CD4-positive, alpha-beta T cell (primary cell): ENCODE results near the gene RAX. TPM values are rescaled to one million over a fixed set of nuclear protein-coding genes. Genes with fewer than 3 reads are reported as not detected.
"Not testable (repeated sequence)": the region's sequence is repeated elsewhere in the genome, so short reads cannot be mapped to it uniquely, and the experiment has no call there.

Source experiments
- ATAC-seq: fragments of 200-7000 bp; cut with Tn5 transposase; one replicate; pipeline ENCODE4 v1.10.0; 2022; ENCODE audit warnings: mild to moderate bottlenecking; ENCODE audit not compliant: poor library complexity
- CTCF ChIA-PET: fragments of 350-600 bp; sonication (Branson Sonifier 250); formaldehyde crosslinking; loops from one replicate; lab custom pipeline; 2021; ENCODE audit warnings: antibody characterized with exemption, inconsistent platforms; lab: Charles Lee
- POLR2A ChIA-PET: fragments of 350-600 bp; sonication (Branson Sonifier 250); formaldehyde crosslinking; loops from one replicate; lab custom pipeline; 2021; ENCODE audit warnings: antibody characterized with exemption, inconsistent platforms; lab: Charles Lee
- DNase-seq, 14 experiments: peaks; one replicate each; pipeline ENCODE4 v3.0.0-alpha.2; 2013 to 2020; ENCODE audit warnings: mixed read lengths in 2 of 14
- H3K27ac ChIP-seq, 2 donors: one replicate each; pipeline versions ENCODE4 v1.5.1 to v1.7.0; 2013; ENCODE audit warnings: low read length in 2 of 2, low read depth in 1 of 2, mild to moderate bottlenecking in 1 of 2
- H3K27me3 ChIP-seq, 2 experiments: 1 replicate in 1 of 2; 2 replicates in 1 of 2; pipeline versions ENCODE4 v1.6.1 to v1.7.0; 2013; ENCODE audit warnings: low read length in 2 of 2, control low read depth in 1 of 2, mild to moderate bottlenecking in 1 of 2, moderate library complexity in 1 of 2; ENCODE audit not compliant: insufficient read depth in 2 of 2, control insufficient read depth in 1 of 2
- H3K36me3 ChIP-seq: one replicate; pipeline ENCODE4 v1.6.1; 2013; ENCODE audit warnings: low read length, control low read depth; ENCODE audit not compliant: insufficient read depth
- H3K4me1 ChIP-seq: one replicate; pipeline ENCODE4 v1.6.1; 2013; ENCODE audit warnings: low read length, control low read depth; ENCODE audit not compliant: insufficient read depth
- H3K4me3 ChIP-seq: one replicate; pipeline ENCODE4 v1.5.1; 2013; ENCODE audit warnings: mild to moderate bottlenecking, low read length, moderate library complexity
- H3K9me3 ChIP-seq, 2 experiments: 1 replicate in 1 of 2; 2 replicates in 1 of 2; pipeline versions ENCODE4 v1.6.1 to v1.7.0; 2013; ENCODE audit warnings: low read length in 2 of 2, mild to moderate bottlenecking in 2 of 2, control low read depth in 1 of 2, moderate library complexity in 1 of 2; ENCODE audit not compliant: control insufficient read depth in 1 of 2, insufficient read depth in 1 of 2
- H3K27ac Mint-ChIP-seq: one replicate; pipeline ENCODE4 v1.8.0; 2020; ENCODE audit warnings: mixed read lengths
- H3K27me3 Mint-ChIP-seq: one replicate; pipeline ENCODE4 v1.8.0; 2021; ENCODE audit warnings: mixed read lengths
- H3K36me3 Mint-ChIP-seq: one replicate; pipeline ENCODE4 v1.8.0; 2021; ENCODE audit warnings: low read depth, mixed read lengths
- H3K4me1 Mint-ChIP-seq: one replicate; pipeline ENCODE4 v1.8.0; 2021; ENCODE audit warnings: low read depth, mixed read lengths
- H3K4me3 Mint-ChIP-seq: one replicate; pipeline ENCODE4 v1.8.0; 2020; ENCODE audit warnings: mild to moderate bottlenecking, mixed read lengths
- H3K9me3 Mint-ChIP-seq: one replicate; pipeline ENCODE4 v1.8.0; 2020; ENCODE audit warnings: mixed read lengths
- CTCF ChIP-seq: fragments of 200-600 bp; IDR thresholded peaks from one replicate; pipeline ENCODE4 v1.8.0; 2022; ENCODE audit warnings: antibody characterized with exemption, mild to moderate bottlenecking
- intact Hi-C, 2 experiments: fragments of 100-400 bp; cut with DNase I in 1 of 2; cut with micrococcal nuclease in 1 of 2; formaldehyde crosslinking; loops; one replicate each; pipeline versions ENCODE4 v1.15.1 to v1.9.0; 2023 to 2025; cut with DNase I, micrococcal nuclease
- total RNA-seq, 174 experiments: library from RNA in 2 of 174; stranded (reverse) in 2 of 174; gene quantifications; one replicate each; pipeline ENCODE4 v1.2.3 and lab custom pipeline; 2021 to 2026

The RAX gene
- total RNA-seq, 2 experiments from 2014 or later = not detected

- no peak for TF ChIP-seq CTCF
- H3K27me3 Mint-ChIP-seq = peaks cover 86% of the 10 kb centered on the region
These were observed 8.5 kb downstream of the RAX start for GRCh38 chr18:59264651-59265245.

GRCh38 chr18:59264121-59264571 lies 9.1 kb downstream of the RAX start:
- no peaks in the 10 kb centered on the region for H3K36me3 Mint-ChIP-seq
- peaks cover 22% of the 10 kb centered on the region for H3K4me1 ChIP-seq
- DNase-seq = no peak
- peaks cover 87% of the 10 kb centered on the region for H3K27me3 Mint-ChIP-seq
- intact Hi-C loops = no loop called here
- no peak overlapping the region for H3K27ac ChIP-seq
- H3K4me3 Mint-ChIP-seq = no peak overlapping the region
- ChIA-PET POLR2A (no interaction called here), CTCF (no interaction called here)
- peaks cover 30% of the 10 kb centered on the region for H3K4me1 Mint-ChIP-seq
- TF ChIP-seq CTCF = no peak
- H3K36me3 ChIP-seq = no peaks in the 10 kb centered on the region
- peaks cover 55 to 63% of the 10 kb centered on the region in 2 experiments for H3K27me3 ChIP-seq
- H3K4me3 ChIP-seq = no peak overlapping the region
- H3K27ac Mint-ChIP-seq = no peak overlapping the region
- H3K9me3 Mint-ChIP-seq = peaks cover 2% of the 10 kb centered on the region
- ATAC-seq = no peak
- H3K9me3 ChIP-seq = peaks cover 0 to 37% of the 10 kb centered on the region in 2 experiments

More at GRCh38 chr18:59264651-59265245, 8.5 kb downstream of the RAX start:
- no peak for DNase-seq
- H3K4me3 Mint-ChIP-seq = peak overlapping the region; percentile 30
- Histone ChIP-seq H3K27ac (no peak overlapping the region), H3K36me3 (no peaks in the 10 kb centered on the region), H3K4me1 (peaks cover 25% of the 10 kb centered on the region), H3K4me3 (peak overlapping the region; percentile 33), H3K27me3 (peaks cover 60 to 68% of the 10 kb centered on the region in 2 experiments), H3K9me3 (peaks cover 0 to 37% of the 10 kb centered on the region in 2 experiments)
- no peak overlapping the region for H3K27ac Mint-ChIP-seq
- peaks cover 34% of the 10 kb centered on the region for H3K4me1 Mint-ChIP-seq
- H3K36me3 Mint-ChIP-seq = no peaks in the 10 kb centered on the region
- POLR2A ChIA-PET = no interaction called here
- H3K9me3 Mint-ChIP-seq = peaks cover 2% of the 10 kb centered on the region
- CTCF ChIA-PET = no interaction called here
- intact Hi-C loops = no loop called here
- ATAC-seq = no peak

GRCh38 chr18:59263661-59264060 lies 9.6 kb downstream of the RAX start:
- no peak for TF ChIP-seq CTCF
- H3K4me3 Mint-ChIP-seq = no peak overlapping the region
- Histone ChIP-seq H3K36me3 (no peaks in the 10 kb centered on the region), H3K4me3 (no peak overlapping the region), H3K4me1 (peaks cover 19% of the 10 kb centered on the region), H3K27ac (no peak overlapping the region), H3K27me3 (peaks cover 53 to 59% of the 10 kb centered on the region in 2 experiments), H3K9me3 (peaks cover 0 to 34% of the 10 kb centered on the region in 2 experiments)
- peaks cover 89% of the 10 kb centered on the region for H3K27me3 Mint-ChIP-seq
- ChIA-PET POLR2A (no interaction called here), CTCF (no interaction called here)
- intact Hi-C loops = no loop called here
- H3K4me1 Mint-ChIP-seq = peaks cover 30% of the 10 kb centered on the region
- H3K36me3 Mint-ChIP-seq = no peaks in the 10 kb centered on the region
- DNase-seq (no peak), ATAC-seq (no peak)
- peaks cover 2% of the 10 kb centered on the region for H3K9me3 Mint-ChIP-seq
- H3K27ac Mint-ChIP-seq = no peak overlapping the region

- H3K4me3 Mint-ChIP-seq, DNase-seq, H3K27ac ChIP-seq, CTCF ChIA-PET, intact Hi-C loops, H3K27ac Mint-ChIP-seq, POLR2A ChIA-PET, ATAC-seq, H3K36me3 Mint-ChIP-seq, H3K36me3 ChIP-seq, H3K4me3 ChIP-seq, H3K9me3 Mint-ChIP-seq: not testable (repeated sequence)
- peaks cover 87% of the 10 kb centered on the region for H3K27me3 Mint-ChIP-seq
- H3K9me3 ChIP-seq = peaks cover 0 to 22% of the 10 kb centered on the region in 2 experiments
- peaks cover 13% of the 10 kb centered on the region for H3K4me1 ChIP-seq
- H3K27me3 ChIP-seq = peaks cover 39 to 45% of the 10 kb centered on the region in 2 experiments
- peaks cover 17% of the 10 kb centered on the region for H3K4me1 Mint-ChIP-seq
These were observed 11.0 kb downstream of the RAX start for GRCh38 chr18:59262243-59262642.

GRCh38 chr18:59261842-59262241 lies 11.4 kb downstream of the RAX start:
- H3K4me3 Mint-ChIP-seq, intact Hi-C loops, ATAC-seq, H3K36me3 Mint-ChIP-seq, POLR2A ChIA-PET, H3K36me3 ChIP-seq, CTCF ChIA-PET, H3K27ac ChIP-seq, DNase-seq, H3K4me3 ChIP-seq, H3K27ac Mint-ChIP-seq, H3K9me3 Mint-ChIP-seq: not testable (repeated sequence)
- H3K27me3 ChIP-seq = peaks cover 35 to 41% of the 10 kb centered on the region in 2 experiments
- H3K4me1 Mint-ChIP-seq = peaks cover 15% of the 10 kb centered on the region
- H3K27me3 Mint-ChIP-seq = peaks cover 83% of the 10 kb centered on the region
- H3K9me3 ChIP-seq = peaks cover 0 to 26% of the 10 kb centered on the region in 2 experiments
- H3K4me1 ChIP-seq = peaks cover 13% of the 10 kb centered on the region
